PC-3 (cell line): ENCODE data around the gene PLD4. TPM values are rescaled to one million over a fixed set of nuclear protein-coding genes. Genes with fewer than 3 reads are reported as not detected.

Source experiments
- ATAC-seq: fragments of 200-7000 bp; cut with Tn5 transposase; 2 replicates; pipeline ENCODE4 v1.9.1; 2020; ENCODE audit warnings: mild to moderate bottlenecking, moderate library complexity
- BruUV-seq: library from RNA; stranded (reverse); fragments of 400-500 nt; replicated peaks from 2 replicates; lab custom pipeline; 2021; lab: Mats Ljungman, UMichigan
- CTCF ChIA-PET: fragments of 300-600 bp; sonication (Branson Sonifier 250); formaldehyde crosslinking; loops from one replicate; lab custom pipeline; 2022; ENCODE audit warnings: antibody characterized with exemption; lab: Charles Lee
- POLR2A ChIA-PET: fragments of 300-600 bp; sonication (Branson Sonifier 250); formaldehyde crosslinking; loops from one replicate; lab custom pipeline; 2022; ENCODE audit warnings: antibody characterized with exemption; ENCODE audit not compliant: unreplicated experiment; lab: Charles Lee
- DNase-seq: peaks from one replicate; pipeline ENCODE4 v3.0.0-alpha.2; 2015
- H2AFZ ChIP-seq: fragments of 300-600 bp; sonication (generic); 2 replicates; pipeline ENCODE4 v1.6.0; 2016; ENCODE audit warnings: antibody characterized with exemption, low read length
- H3F3A ChIP-seq: fragments of 300-600 bp; sonication (generic); one replicate; pipeline ENCODE4 v1.6.0; 2017; ENCODE audit warnings: antibody characterized with exemption, low read length, control low read depth, mild to moderate bottlenecking; ENCODE audit not compliant: unreplicated experiment
- H3K27ac ChIP-seq: fragments of 300-600 bp; sonication (generic); 2 replicates; pipeline ENCODE4 v1.5.1; 2016; ENCODE audit warnings: mild to moderate bottlenecking, low read length
- H3K27me3 ChIP-seq: fragments of 300-600 bp; sonication (generic); 2 replicates; pipeline ENCODE4 v1.6.1; 2016; ENCODE audit warnings: low read length, mixed read lengths
- H3K36me3 ChIP-seq: fragments of 300-600 bp; sonication (generic); 2 replicates; pipeline ENCODE4 v1.6.1; 2016; ENCODE audit warnings: low read depth, mixed run types, low read length, mixed read lengths
- H3K4me1 ChIP-seq: fragments of 300-600 bp; sonication (generic); 2 replicates; pipeline ENCODE4 v1.5.1; 2016; ENCODE audit warnings: low read length; ENCODE audit not compliant: insufficient read depth
- H3K4me2 ChIP-seq: fragments of 300-600 bp; sonication (generic); 2 replicates; pipeline ENCODE4 v1.6.0; 2016; ENCODE audit warnings: low read length
- H3K4me3 ChIP-seq: fragments of 300-600 bp; sonication (generic); 2 replicates; pipeline ENCODE4 v1.5.1; 2016; ENCODE audit warnings: mild to moderate bottlenecking, low read length, mixed read lengths
- H3K79me2 ChIP-seq: fragments of 300-600 bp; sonication (generic); 2 replicates; pipeline ENCODE4 v1.6.1; 2017; ENCODE audit warnings: low read length, mixed read lengths
- H3K9ac ChIP-seq: fragments of 300-600 bp; sonication (generic); 2 replicates; pipeline ENCODE4 v1.6.0; 2016; ENCODE audit warnings: mild to moderate bottlenecking, low read length
- H3K9me2 ChIP-seq: fragments of 300-600 bp; sonication (generic); replicated peaks from 2 replicates; pipeline ENCODE4 v1.6.1; 2016; ENCODE audit warnings: mixed run types, low read length, mixed read lengths
- H3K9me3 ChIP-seq: fragments of 300-600 bp; sonication (generic); 2 replicates; pipeline ENCODE4 v1.6.1; 2016; ENCODE audit warnings: low read length, mixed read lengths
- H4K20me1 ChIP-seq: fragments of 300-600 bp; sonication (generic); 2 replicates; pipeline ENCODE4 v1.6.1; 2016; ENCODE audit warnings: low read length, mixed read lengths
- CTCF ChIP-seq: fragments of 300-600 bp; sonication (generic); conservative IDR thresholded peaks from 2 replicates; pipeline ENCODE4 v1.5.1; 2017; ENCODE audit warnings: antibody characterized with exemption, low read depth, mild to moderate bottlenecking, low read length
- EZH2 ChIP-seq: fragments of 300-600 bp; sonication (generic); IDR thresholded peaks from one replicate; pipeline ENCODE4 v1.6.1; 2017; ENCODE audit warnings: antibody characterized with exemption, mild to moderate bottlenecking, low read length; ENCODE audit not compliant: unreplicated experiment
- EZH2phosphoT487 ChIP-seq: fragments of 300-600 bp; sonication (generic); IDR thresholded peaks from 2 replicates; pipeline ENCODE4 v1.6.1; 2018; ENCODE audit warnings: mild to moderate bottlenecking, antibody characterized with exemption, low read length, borderline replicate concordance
- intact Hi-C: fragments of 100-400 bp; cut with micrococcal nuclease; formaldehyde crosslinking; loops from 2 replicates; pipeline ENCODE4 v1.9.0; 2023
- total RNA-seq: library from RNA; depleted of rRNA; stranded (reverse); fragments of >200 nt; gene quantifications from 2 replicates; pipeline ENCODE4 v1.2.3, GENCODE V29; 2014

Gene PLD4
- total RNA-seq, 1 experiment from 2014 or later, result 0.04 TPM

DNA sequence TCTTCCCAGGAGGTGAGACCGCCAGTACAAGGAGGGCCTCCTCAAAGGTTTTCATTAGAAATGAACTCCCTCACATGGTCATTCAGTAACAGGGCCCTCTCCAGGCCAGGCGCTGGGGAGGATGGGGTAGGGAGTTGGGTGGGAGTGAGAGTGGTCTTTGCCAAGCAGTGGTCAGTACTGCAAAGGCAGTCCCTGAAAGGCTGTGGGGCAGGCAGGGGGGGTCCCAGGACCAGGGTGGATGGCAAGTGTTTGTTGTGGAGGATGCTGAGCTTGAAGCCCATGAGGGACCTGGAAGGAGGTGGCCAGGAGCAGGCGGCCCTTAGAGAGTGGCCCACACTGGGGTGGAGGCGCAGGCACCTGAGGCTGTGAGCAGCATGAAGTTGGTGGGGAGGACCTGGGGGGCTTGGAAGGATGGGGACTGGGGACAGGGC lies 33.5 kb upstream of the PLD4 start:
- H3K9me3 ChIP-seq, result no peaks in the 10 kb centered on the region
- TF ChIP-seq CTCF (no peak), EZH2phosphoT487 (no peak), EZH2 (no peak)
- DNase-seq, result no peak
- no peaks in the 10 kb centered on the region for H3K4me1 ChIP-seq
- H4K20me1 ChIP-seq, result no peaks in the 10 kb centered on the region
- no peak overlapping the region for H3K27ac ChIP-seq
- H3F3A ChIP-seq, result no peaks in the 10 kb centered on the region
- ATAC-seq, result no peak
- ChIA-PET CTCF (no interaction called here), POLR2A (no interaction called here)
- no peaks in the 10 kb centered on the region for H3K27me3 ChIP-seq
- H3K36me3 ChIP-seq, result peaks cover 16% of the 10 kb centered on the region; the same call in 1 of the 2 replicates
- H3K9me2 ChIP-seq, result no peaks in the 10 kb centered on the region
- intact Hi-C loops, result no loop called here
- no peak overlapping the region for H3K4me2 ChIP-seq
- H3K79me2 ChIP-seq, result no peaks in the 10 kb centered on the region
- H2AFZ ChIP-seq, result no peak overlapping the region
- BruUV-seq, result no TSS peak
- H3K9ac ChIP-seq, result no peak overlapping the region
- H3K4me3 ChIP-seq, result no peak overlapping the region

DNA sequence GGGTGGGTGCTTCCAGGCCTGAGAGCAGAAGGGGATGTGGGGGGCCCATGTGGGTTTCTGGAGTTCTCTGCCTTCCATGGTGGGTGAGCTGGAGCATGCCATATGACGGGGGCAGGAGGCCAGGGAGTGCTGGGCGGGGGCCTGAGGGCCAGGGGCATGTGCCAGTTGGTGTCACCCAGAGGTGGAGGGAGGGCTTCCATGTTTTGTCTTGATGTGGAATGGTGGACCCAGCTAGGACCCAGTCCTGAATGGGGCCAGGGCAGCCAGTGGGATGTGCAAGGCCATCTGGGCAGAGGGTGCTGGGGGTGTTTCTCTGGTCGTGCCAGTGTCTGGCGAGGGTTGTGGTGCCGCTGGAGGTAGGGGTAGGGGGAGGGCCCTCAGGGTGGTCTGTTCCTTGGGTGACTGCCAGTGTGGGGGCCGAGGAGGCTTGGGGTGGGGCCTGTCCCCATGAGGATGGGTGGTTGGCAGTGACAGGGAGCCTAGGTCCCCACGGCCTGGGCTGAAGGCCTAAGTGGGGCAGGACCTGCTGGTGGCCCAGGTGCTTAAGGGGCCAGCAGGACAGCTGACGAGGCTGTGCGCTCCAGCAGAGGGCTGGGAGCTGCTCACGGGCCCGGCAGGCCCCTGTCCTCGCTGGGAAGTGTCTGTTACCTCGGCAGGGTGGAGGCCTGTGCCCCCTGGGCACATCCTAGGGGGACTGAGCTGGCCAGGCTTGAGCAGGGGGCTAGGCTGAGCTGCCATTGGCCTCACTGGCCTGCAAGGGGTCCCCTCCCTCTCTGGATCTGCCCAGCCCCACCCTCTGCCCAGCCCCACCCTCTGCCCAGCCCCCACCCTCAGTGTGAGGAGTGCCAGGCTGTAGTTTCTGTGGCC lies 32.8 kb upstream of the PLD4 start:
- Histone ChIP-seq H3K4me1 (no peaks in the 10 kb centered on the region), H3K4me2 (no peak overlapping the region), H3K27me3 (no peaks in the 10 kb centered on the region), H3F3A (no peaks in the 10 kb centered on the region), H3K9ac (no peak overlapping the region), H3K9me2 (no peaks in the 10 kb centered on the region), H3K4me3 (no peak overlapping the region), H4K20me1 (no peaks in the 10 kb centered on the region), H3K9me3 (no peaks in the 10 kb centered on the region), H2AFZ (no peak overlapping the region), H3K27ac (no peak overlapping the region), H3K36me3 (peaks cover 15% of the 10 kb centered on the region; the same call in 1 of the 2 replicates), H3K79me2 (no peaks in the 10 kb centered on the region)
- intact Hi-C loops, result no loop called here
- ChIA-PET CTCF (interaction anchor here (0.6 kb wide), 1 partner anchor 65 kb away, joined by 4 read pairs; no protein-coding TSS in a partner anchor), POLR2A (no interaction called here)
- TF ChIP-seq EZH2phosphoT487 (no peak), EZH2 (no peak), CTCF (no peak)
- ATAC-seq (no peak), DNase-seq (no peak)
- no TSS peak for BruUV-seq
